HL-60/S4 (cell line): ENCODE data around the gene CDH13.

Experiments
- in situ Hi-C: fragments of 300-500 bp; cut with MboI; formaldehyde crosslinking; loops from 2 replicates; pipeline ENCODE4 v1.14.3; 2022; ENCODE audit warnings: low sequenced_read_pairs

The CDH13 gene

GRCh38 chr16:83271123-83271522, 644.4 kb downstream of the CDH13 start:
- in situ Hi-C loops: no loop called here

- in situ Hi-C loops: no loop called here
Measured at GRCh38 chr16:83271970-83272575, 645.3 kb downstream of the CDH13 start.

GRCh38 chr16:83272843-83273242, 646.1 kb downstream of the CDH13 start:
- in situ Hi-C loops: no loop called here

- in situ Hi-C loops: no loop called here
Measured at GRCh38 chr16:83273504-83274173, 646.9 kb downstream of the CDH13 start.

- in situ Hi-C loops: no loop called here
Measured at GRCh38 chr16:83279251-83279650, 652.5 kb downstream of the CDH13 start.

GRCh38 chr16:83285921-83286320, 659.2 kb downstream of the CDH13 start:
- in situ Hi-C loops: no loop called here

- in situ Hi-C loops: no loop called here
Measured at GRCh38 chr16:83296505-83296904, 669.7 kb downstream of the CDH13 start.

- in situ Hi-C loops: no loop called here
Measured at GRCh38 chr16:83298541-83298940, 671.8 kb downstream of the CDH13 start.

- in situ Hi-C loops: no loop called here
Measured at GRCh38 chr16:83300326-83300725, 673.6 kb downstream of the CDH13 start.

- in situ Hi-C loops: no loop called here
Measured at GRCh38 chr16:83301971-83302370, 675.2 kb downstream of the CDH13 start.

- in situ Hi-C loops: no loop called here
Measured at GRCh38 chr16:83302853-83303252, 676.1 kb downstream of the CDH13 start.

- in situ Hi-C loops: no loop called here
Measured at GRCh38 chr16:83305092-83305491, 678.3 kb downstream of the CDH13 start.

- in situ Hi-C loops: no loop called here
Measured at GRCh38 chr16:83306961-83307593, 680.3 kb downstream of the CDH13 start.

GRCh38 chr16:83307594-83307992, 680.8 kb downstream of the CDH13 start:
- in situ Hi-C loops: no loop called here

- in situ Hi-C loops: no loop called here
Measured at GRCh38 chr16:83308414-83308813, 681.6 kb downstream of the CDH13 start.

GRCh38 chr16:83310816-83311215, 684.0 kb downstream of the CDH13 start:
- in situ Hi-C loops: no loop called here

GRCh38 chr16:83312015-83312717, 685.4 kb downstream of the CDH13 start:
- in situ Hi-C loops: no loop called here

- in situ Hi-C loops: no loop called here
Measured at GRCh38 chr16:83312718-83313245, 686.0 kb downstream of the CDH13 start.

- in situ Hi-C loops: no loop called here
Measured at GRCh38 chr16:83315271-83315670, 688.5 kb downstream of the CDH13 start.

GRCh38 chr16:83316458-83316857, 689.7 kb downstream of the CDH13 start:
- in situ Hi-C loops: no loop called here

- in situ Hi-C loops: no loop called here
Measured at GRCh38 chr16:83318390-83318789, 691.6 kb downstream of the CDH13 start.
